IPS-18a (cell line): ENCODE measurements around the gene ADAM8.
A peak's percentile ranks its signal among the peaks of the same experiment; 100 is the strongest.

Experiments
- H3K27ac ChIP-seq: one replicate; pipeline ENCODE4 v1.5.1; 2013; ENCODE audit warnings: low read length
- H3K27me3 ChIP-seq: one replicate; pipeline ENCODE4 v1.6.1; 2013; ENCODE audit warnings: mild to moderate bottlenecking, low read length; ENCODE audit not compliant: control insufficient read depth, insufficient read depth
- H3K36me3 ChIP-seq: one replicate; pipeline ENCODE4 v1.6.1; 2013; ENCODE audit warnings: low read depth, low read length; ENCODE audit not compliant: control insufficient read depth
- H3K4me1 ChIP-seq: one replicate; pipeline ENCODE4 v1.6.1; 2013; ENCODE audit warnings: low read depth, low read length; ENCODE audit not compliant: control insufficient read depth
- H3K4me3 ChIP-seq: one replicate; pipeline ENCODE4 v1.5.1; 2013; ENCODE audit warnings: low read length
- H3K9ac ChIP-seq: one replicate; pipeline ENCODE4 v1.6.1; 2013; ENCODE audit warnings: mild to moderate bottlenecking, low read length, moderate library complexity
- H3K9me3 ChIP-seq: one replicate; pipeline ENCODE4 v1.6.1; 2013; ENCODE audit warnings: low read depth, low read length; ENCODE audit not compliant: control insufficient read depth

The ADAM8 gene

GRCh38 chr10:133262696-133263095 lies 14.0 kb downstream of the ADAM8 start:
- Histone ChIP-seq H3K36me3 (no peaks in the 10 kb centered on the region), H3K4me1 (peaks cover 2% of the 10 kb centered on the region), H3K27me3 (peaks cover 14% of the 10 kb centered on the region), H3K27ac (no peak overlapping the region), H3K9me3 (no peaks in the 10 kb centered on the region), H3K4me3 (no peak overlapping the region), H3K9ac (no peak overlapping the region)

GRCh38 chr10:133261726-133262325 lies 14.8 kb downstream of the ADAM8 start:
- peaks cover 14% of the 10 kb centered on the region for H3K27me3 ChIP-seq
- no peak overlapping the region for H3K27ac ChIP-seq
- peaks cover 6% of the 10 kb centered on the region for H3K4me1 ChIP-seq
- H3K36me3 ChIP-seq = no peaks in the 10 kb centered on the region
- no peaks in the 10 kb centered on the region for H3K9me3 ChIP-seq
- H3K9ac ChIP-seq = no peak overlapping the region
- H3K4me3 ChIP-seq = peak overlapping the region; percentile 42

- Histone ChIP-seq H3K9me3 (no peaks in the 10 kb centered on the region), H3K4me1 (peaks cover 6% of the 10 kb centered on the region), H3K27ac (no peak overlapping the region), H3K4me3 (peak overlapping the region; percentile 42), H3K9ac (no peak overlapping the region), H3K36me3 (no peaks in the 10 kb centered on the region), H3K27me3 (peaks cover 14% of the 10 kb centered on the region)
Measured at GRCh38 chr10:133260895-133261725, 15.6 kb downstream of the ADAM8 start.

GRCh38 chr10:133259602-133259989 lies 17.1 kb downstream of the ADAM8 start:
- no peaks in the 10 kb centered on the region for H3K9me3 ChIP-seq
- H3K27ac ChIP-seq = no peak overlapping the region
- H3K4me1 ChIP-seq = peaks cover 6% of the 10 kb centered on the region
- H3K36me3 ChIP-seq = no peaks in the 10 kb centered on the region
- H3K27me3 ChIP-seq = peaks cover 14% of the 10 kb centered on the region
- H3K4me3 ChIP-seq = no peak overlapping the region
- H3K9ac ChIP-seq = no peak overlapping the region

- peaks cover 14% of the 10 kb centered on the region for H3K27me3 ChIP-seq
- H3K36me3 ChIP-seq = no peaks in the 10 kb centered on the region
- H3K4me3 ChIP-seq = no peak overlapping the region
- H3K27ac ChIP-seq = no peak overlapping the region
- H3K4me1 ChIP-seq = peaks cover 6% of the 10 kb centered on the region
- no peak overlapping the region for H3K9ac ChIP-seq
- no peaks in the 10 kb centered on the region for H3K9me3 ChIP-seq
Measured at GRCh38 chr10:133258818-133259601, 17.7 kb downstream of the ADAM8 start.

GRCh38 chr10:133258066-133258817 lies 18.4 kb downstream of the ADAM8 start:
- Histone ChIP-seq H3K36me3 (no peaks in the 10 kb centered on the region), H3K27me3 (peaks cover 12% of the 10 kb centered on the region), H3K27ac (no peak overlapping the region), H3K9me3 (no peaks in the 10 kb centered on the region), H3K4me3 (peak overlapping the region; percentile 41), H3K9ac (no peak overlapping the region), H3K4me1 (peaks cover 6% of the 10 kb centered on the region)

- H3K27ac ChIP-seq = no peak overlapping the region
- peaks cover 6% of the 10 kb centered on the region for H3K4me1 ChIP-seq
- peaks cover 5% of the 10 kb centered on the region for H3K27me3 ChIP-seq
- no peak overlapping the region for H3K9ac ChIP-seq
- no peaks in the 10 kb centered on the region for H3K36me3 ChIP-seq
- no peaks in the 10 kb centered on the region for H3K9me3 ChIP-seq
- peak overlapping the region; percentile 41 for H3K4me3 ChIP-seq
Measured at GRCh38 chr10:133257489-133258065, 19.1 kb downstream of the ADAM8 start.

GRCh38 chr10:133255323-133255722 lies 21.3 kb downstream of the ADAM8 start:
- H3K9me3 ChIP-seq = no peaks in the 10 kb centered on the region
- H3K27me3 ChIP-seq = no peaks in the 10 kb centered on the region
- H3K9ac ChIP-seq = no peak overlapping the region
- no peaks in the 10 kb centered on the region for H3K36me3 ChIP-seq
- H3K27ac ChIP-seq = no peak overlapping the region
- peaks cover 3% of the 10 kb centered on the region for H3K4me1 ChIP-seq
- H3K4me3 ChIP-seq = no peak overlapping the region

GRCh38 chr10:133254421-133255120 lies 22.1 kb downstream of the ADAM8 start:
- H3K9ac ChIP-seq = no peak overlapping the region
- H3K4me3 ChIP-seq = no peak overlapping the region
- H3K27me3 ChIP-seq = no peaks in the 10 kb centered on the region
- no peaks in the 10 kb centered on the region for H3K36me3 ChIP-seq
- H3K9me3 ChIP-seq = no peaks in the 10 kb centered on the region
- no peak overlapping the region for H3K27ac ChIP-seq
- peaks cover 3% of the 10 kb centered on the region for H3K4me1 ChIP-seq

GRCh38 chr10:133253361-133253955 lies 23.2 kb downstream of the ADAM8 start:
- Histone ChIP-seq H3K4me1 (peaks cover 3% of the 10 kb centered on the region), H3K9me3 (no peaks in the 10 kb centered on the region), H3K36me3 (no peaks in the 10 kb centered on the region), H3K4me3 (no peak overlapping the region), H3K27me3 (no peaks in the 10 kb centered on the region), H3K9ac (no peak overlapping the region), H3K27ac (no peak overlapping the region)
